ENCODE data around the gene NPR1. TPM values are rescaled to one million over a fixed set of nuclear protein-coding genes. Genes with fewer than 3 reads are reported as not detected.

Gene NPR1
- total RNA-seq, 4 donors from 2014 or later = 3.0 to 7.1 (median 4.5) TPM

- no peaks in the 10 kb centered on the region for H3K27me3 ChIP-seq
- no peak overlapping the region for H3K4me3 ChIP-seq
- ATAC-seq (no peak), DNase-seq (no peak)
- in situ Hi-C loops (cut with MboI; ENCODE audit: low sequenced_read_pairs in 4 of 4) (no loop called here), intact Hi-C loops (cut with DNase I; ENCODE audit: low total_unique reads) (no loop called here)
- peaks cover 40 to 65% of the 10 kb centered on the region in 2 donors for H3K4me1 ChIP-seq
- H3K27ac ChIP-seq = peak overlapping the region; percentile 95 to 100 (median 100)
- no peaks in the 10 kb centered on the region for H3K9me3 ChIP-seq
- TF ChIP-seq CTCF (IDR thresholded peaks at IDR 0.05 in 4 of 5, conservative IDR thresholded peaks at IDR 0.05 in 1 of 5) (no peak), POLR2A (IDR thresholded peaks at IDR 0.05) (no peak)
- peaks cover 0 to 38% of the 10 kb centered on the region in 2 donors for H3K36me3 ChIP-seq
Observed at GRCh38 chr1:153647346-153647714, 31.2 kb upstream of the NPR1 start.

DNA sequence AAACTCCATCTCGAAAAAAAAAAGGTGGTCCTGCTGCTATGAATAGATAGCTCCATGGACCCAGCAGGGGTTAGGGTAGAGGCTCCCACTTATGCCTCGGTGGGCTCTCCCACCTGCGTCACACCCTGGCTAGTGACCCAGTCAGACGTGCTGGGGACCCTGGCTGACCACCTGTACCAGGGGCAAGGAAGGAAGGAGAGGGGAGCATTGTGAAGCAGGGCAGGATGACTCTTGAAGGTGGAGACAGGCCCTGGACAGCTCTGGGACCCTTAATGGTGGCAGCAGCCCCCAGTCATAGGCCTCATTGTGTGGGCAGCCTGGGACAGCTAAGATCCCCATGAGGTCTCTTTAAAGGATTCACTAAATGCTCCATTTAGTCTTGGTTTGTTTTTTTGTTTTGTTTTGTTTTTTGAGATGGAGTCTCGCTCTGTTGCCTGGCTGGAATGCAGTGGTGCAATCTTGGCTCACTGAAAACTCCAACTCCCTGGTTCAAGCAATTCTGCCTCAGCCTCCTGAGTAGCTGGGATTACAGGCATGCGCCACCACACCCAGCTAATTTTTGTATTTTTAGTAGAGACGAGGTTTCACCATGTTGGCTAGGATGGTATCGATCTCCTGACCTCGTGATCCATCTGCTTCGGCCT is 30.4 kb upstream of the NPR1 start:
- peak overlapping the region; percentile 84 to 100 (median 100) for H3K27ac ChIP-seq
- H3K4me1 ChIP-seq = peaks cover 36 to 57% of the 10 kb centered on the region in 2 donors
- no peak for ATAC-seq

GRCh38 chr1:153649137-153649862 is 29.2 kb upstream of the NPR1 start:
- ATAC-seq = peak; percentile 12 to 26
- no peak overlapping the region for H3K4me3 ChIP-seq
- peaks cover 27 to 46% of the 10 kb centered on the region in 2 donors for H3K4me1 ChIP-seq
- peaks cover 0 to 21% of the 10 kb centered on the region in 2 donors for H3K36me3 ChIP-seq
- no peaks in the 10 kb centered on the region for H3K27me3 ChIP-seq
- no peaks in the 10 kb centered on the region for H3K9me3 ChIP-seq
- in situ Hi-C loops (cut with MboI; ENCODE audit: low sequenced_read_pairs in 4 of 4) (no loop called here), intact Hi-C loops (cut with DNase I; ENCODE audit: low total_unique reads) (no loop called here)
- TF ChIP-seq CTCF (IDR thresholded peaks at IDR 0.05 in 4 of 5, conservative IDR thresholded peaks at IDR 0.05 in 1 of 5) (no peak), POLR2A (IDR thresholded peaks at IDR 0.05) (no peak)
- no peak for DNase-seq
- H3K27ac ChIP-seq = peak overlapping the region; percentile 76 to 100 (median 92)

More for the DNA sequence above, 30.4 kb upstream of the NPR1 start:
- Histone ChIP-seq H3K4me3 (no peak overlapping the region), H3K27me3 (no peaks in the 10 kb centered on the region), H3K9me3 (no peaks in the 10 kb centered on the region), H3K36me3 (peaks cover 0 to 30% of the 10 kb centered on the region in 2 donors)
- in situ Hi-C loops (cut with MboI; ENCODE audit: low sequenced_read_pairs in 4 of 4) = no loop called here
- intact Hi-C loops (cut with DNase I; ENCODE audit: low total_unique reads) = no loop called here
- TF ChIP-seq CTCF (IDR thresholded peaks at IDR 0.05 in 4 of 5, conservative IDR thresholded peaks at IDR 0.05 in 1 of 5) = no peak
- TF ChIP-seq POLR2A (IDR thresholded peaks at IDR 0.05) = no peak
- DNase-seq = no peak

GRCh38 chr1:153649863-153650235 is 28.6 kb upstream of the NPR1 start:
- intact Hi-C loops (cut with DNase I; ENCODE audit: low total_unique reads) = no loop called here
- peaks cover 21 to 40% of the 10 kb centered on the region in 2 donors for H3K4me1 ChIP-seq
- no peak overlapping the region for H3K4me3 ChIP-seq
- TF ChIP-seq CTCF (IDR thresholded peaks at IDR 0.05 in 4 of 5, conservative IDR thresholded peaks at IDR 0.05 in 1 of 5) (no peak), POLR2A (IDR thresholded peaks at IDR 0.05) (no peak)
- no peaks in the 10 kb centered on the region for H3K27me3 ChIP-seq
- peaks cover 0 to 19% of the 10 kb centered on the region in 2 donors for H3K36me3 ChIP-seq
- ATAC-seq = peak; percentile 91 to 94
- DNase-seq = peak; percentile 83 to 94
- no peaks in the 10 kb centered on the region for H3K9me3 ChIP-seq
- H3K27ac ChIP-seq = peak overlapping the region; percentile 76 to 100 (median 92)
- in situ Hi-C loops (cut with MboI; ENCODE audit: low sequenced_read_pairs in 4 of 4) = loop anchor here in 2 of 4 donors (25.0 kb wide), 1 partner anchor 337 kb away; the partner anchor contains the start of genes JTB (in 2 of the 2), RAB13 (in 2 of the 2) and RPS27 (in 2 of the 2)

Data from gastrocnemius medialis (tissue), 4 donors.